HepG2 (cell line): ENCODE data around the gene NFS1. TPM values are rescaled to one million over a fixed set of nuclear protein-coding genes. Genes with fewer than 3 reads are reported as not detected.

ENCODE experiments used
- ATF7-NPFF ChIP-seq: sonication (generic); formaldehyde crosslinking; IDR thresholded peaks from 2 replicates; pipeline ENCODE4 v1.8.1; 2023; ENCODE audit warnings: mild to moderate bottlenecking, low read depth, missing genetic modification reagents, moderate library complexity
- EED ChIP-seq: sonication (generic); formaldehyde crosslinking; IDR thresholded peaks from 2 replicates; pipeline ENCODE4 v1.5.0; 2020; ENCODE audit warnings: mild to moderate bottlenecking, missing genetic modification reagents
- GPN1 ChIP-seq: sonication (generic); formaldehyde crosslinking; IDR thresholded peaks from 2 replicates; pipeline ENCODE4 v1.5.1; 2020; ENCODE audit warnings: missing genetic modification reagents, borderline replicate concordance
- KMT2B ChIP-seq: IDR thresholded peaks from 2 replicates; pipeline ENCODE4 v1.6.1; 2016; ENCODE audit warnings: missing genetic modification reagents, missing compliant biosample characterization
- MTA1 ChIP-seq: sonication (generic); formaldehyde crosslinking; IDR thresholded peaks from 2 replicates; pipeline ENCODE4 v1.4.0; 2020; ENCODE audit warnings: missing genetic modification reagents, mild to moderate bottlenecking, borderline replicate concordance
- NAIF1 ChIP-seq: sonication (generic); formaldehyde crosslinking; IDR thresholded peaks from 2 replicates; pipeline ENCODE4 v1.5.0; 2020; ENCODE audit warnings: mild to moderate bottlenecking, missing genetic modification reagents, borderline replicate concordance
- NFIB ChIP-seq: sonication (generic); formaldehyde crosslinking; IDR thresholded peaks from 2 replicates; pipeline ENCODE4 v1.9.0; 2021; ENCODE audit warnings: missing genetic modification reagents, mild to moderate bottlenecking, borderline replicate concordance
- NFKBIZ ChIP-seq: IDR thresholded peaks from 2 replicates; pipeline ENCODE4 v1.6.1; 2018; ENCODE audit warnings: missing genetic modification reagents, missing compliant biosample characterization
- NONO ChIP-seq, 2 experiments: fragments of 450-650 bp in 1 of 2; sonication (generic) in 1 of 2; formaldehyde crosslinking in 1 of 2; IDR thresholded peaks in 1 of 2; conservative IDR thresholded peaks in 1 of 2; 2 replicates each; pipeline versions ENCODE4 v1.6.1 to v1.8.0; 2017 to 2022; ENCODE audit warnings: mild to moderate bottlenecking in 1 of 2, missing genetic modification reagents in 1 of 2, moderate library complexity in 1 of 2
- PHF21A ChIP-seq: sonication (generic); formaldehyde crosslinking; IDR thresholded peaks from 2 replicates; pipeline ENCODE4 v1.5.0; 2020; ENCODE audit warnings: mild to moderate bottlenecking, missing genetic modification reagents
- PRMT3 ChIP-seq: sonication (generic); formaldehyde crosslinking; IDR thresholded peaks from 2 replicates; pipeline ENCODE4 v1.8.1; 2022; ENCODE audit warnings: low read depth, mild to moderate bottlenecking, moderate library complexity, missing genetic modification reagents, borderline replicate concordance
- SPEN ChIP-seq: sonication (generic); formaldehyde crosslinking; IDR thresholded peaks from 2 replicates; pipeline ENCODE4 v1.5.1; 2020; ENCODE audit warnings: low read depth, mild to moderate bottlenecking, missing genetic modification reagents
- SRSF1 ChIP-seq: fragments of 200-400 bp; formaldehyde crosslinking; optimal IDR thresholded peaks from 2 replicates; pipeline ENCODE3; 2017; ENCODE audit warnings: mild to moderate bottlenecking, low read depth, low read length, moderate library complexity
- XBP1 ChIP-seq: sonication (generic); formaldehyde crosslinking; IDR thresholded peaks from 2 replicates; pipeline ENCODE4 v1.5.0; 2020; ENCODE audit warnings: missing genetic modification reagents
- ZC3H4 ChIP-seq: sonication (generic); formaldehyde crosslinking; IDR thresholded peaks from 2 replicates; pipeline ENCODE4 v1.4.0; 2020; ENCODE audit warnings: missing genetic modification reagents, borderline replicate concordance
- ZNF232 ChIP-seq: sonication (generic); formaldehyde crosslinking; IDR thresholded peaks from 2 replicates; pipeline ENCODE4 v1.4.0; 2020; ENCODE audit warnings: missing genetic modification reagents, borderline replicate concordance
- ZNF432 ChIP-seq: sonication (generic); formaldehyde crosslinking; IDR thresholded peaks from 2 replicates; pipeline ENCODE4 v1.5.0; 2020; ENCODE audit warnings: missing genetic modification reagents, mild to moderate bottlenecking, borderline replicate concordance
- polyA plus RNA-seq, 8 experiments: library from polyadenylated mRNA; depleted of rRNA in 3 of 8; stranded (reverse) in 7 of 8; unstranded in 1 of 8; fragments of >200 nt; fragmentation: Illumina TruSeq in 4 of 8; extraction: Trizol in 4 of 8; gene quantifications; 2 replicates each; pipeline versions ENCODE4 v1.2.1 to v1.2.3, GENCODE V29; 2011 to 2016; ENCODE audit warnings: low read depth in 4 of 8, missing spikeins in 1 of 8, mixed read lengths in 1 of 8; ENCODE audit not compliant: insufficient read depth in 1 of 8
- total RNA-seq, 5 experiments: library from RNA; depleted of rRNA; stranded (reverse); fragments of >200 nt; fragmentation: Illumina TruSeq; extraction: Trizol; gene quantifications; 2 replicates each; pipeline ENCODE4 v1.2.3, GENCODE V29; 2016; ENCODE audit warnings: low read depth in 1 of 5
- TF ChIP-seq, protein P1 (sequence below): IDR thresholded peaks from 2 replicates; pipeline ENCODE4 v1.4.0; 2020; ENCODE audit warnings: mild to moderate bottlenecking, missing genetic modification reagents
- TF ChIP-seq, protein P2 (sequence below), 2 experiments: IDR thresholded peaks; 2 replicates each; pipeline ENCODE4 v1.6.1; 2011 to 2012; ENCODE audit warnings: low read length in 2 of 2, borderline replicate concordance in 1 of 2, low read depth in 1 of 2, mild to moderate bottlenecking in 1 of 2, moderate library complexity in 1 of 2
- TF ChIP-seq, protein P3 (sequence below): sonication (generic); formaldehyde crosslinking; IDR thresholded peaks from 2 replicates; pipeline ENCODE4 v1.4.0; 2020; ENCODE audit warnings: missing genetic modification reagents, mild to moderate bottlenecking, borderline replicate concordance

The NFS1 gene
- total and polyA plus RNA-seq, 2 of the 13 experiments (the other 11 are each of a cell fraction or from before 2014, with no cell fraction given), result 65.9 to 88.1 TPM

DNA sequence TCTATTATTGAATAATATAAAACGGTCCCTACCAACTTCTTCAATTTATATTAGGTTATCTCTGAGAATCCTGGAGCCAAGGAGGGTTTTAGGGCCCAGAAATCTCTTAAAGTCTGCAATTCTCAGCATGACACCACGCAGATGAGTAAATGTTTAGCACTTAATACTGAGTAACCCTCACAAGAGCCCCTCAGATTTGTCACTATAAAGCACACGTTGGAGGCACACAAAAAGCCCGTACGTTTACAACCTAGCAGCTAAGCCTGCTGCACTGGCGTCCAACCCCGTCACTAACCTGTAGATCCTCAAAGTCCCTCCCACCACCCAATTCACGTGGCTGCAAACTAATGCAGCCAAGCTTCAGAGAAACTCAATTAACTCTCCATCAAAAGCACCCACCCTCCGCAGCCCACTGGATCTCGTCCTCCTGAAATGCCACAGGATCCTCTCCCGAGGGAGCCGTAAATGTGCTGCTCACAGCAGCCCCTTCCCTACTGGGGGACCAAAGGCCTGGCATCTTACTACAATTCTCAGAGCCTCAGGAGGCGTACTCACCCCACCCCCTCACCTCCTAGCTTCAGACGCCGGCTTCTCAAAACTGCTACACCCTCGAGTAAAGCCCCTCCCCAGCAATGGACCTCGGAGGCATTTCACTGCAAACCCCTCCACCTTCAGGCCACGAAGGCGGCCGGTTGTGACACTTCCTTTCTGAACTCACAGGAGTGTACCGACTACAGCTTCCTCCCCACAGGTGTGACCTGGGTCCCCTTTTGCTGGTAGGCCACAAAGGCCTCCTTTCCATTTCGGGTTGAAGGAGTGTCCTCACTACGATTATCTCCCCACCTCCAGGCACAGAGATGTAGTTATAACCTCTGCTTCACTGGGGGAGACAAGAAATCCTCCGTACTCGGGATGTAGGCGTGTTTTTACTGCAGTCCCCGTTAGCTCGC is 35.4 kb downstream of the NFS1 start (continued):
- TF ChIP-seq NONO (IDR thresholded peaks at IDR 0.05) (no peak), NONO (CRISPR knock-in tag; conservative IDR thresholded peaks at IDR 0.05) (no peak), XBP1 (no peak), SPEN (CRISPR knock-in tag) (no peak), MTA1 (no peak), EED (no peak), PRMT3 (CRISPR knock-in tag) (no peak), ZNF432 (CRISPR knock-in tag) (no peak), SRSF1 (no peak), NFKBIZ (CRISPR knock-in tag) (no peak), NFIB (no peak), PHF21A (no peak), GPN1 (CRISPR knock-in tag) (no peak), ZC3H4 (CRISPR knock-in tag) (peak; percentile 94), NAIF1 (CRISPR knock-in tag) (0 out of 2 replicates have a peak, but pooled peaks have one; percentile 9), ATF7-NPFF (no peak), ZNF232 (CRISPR knock-in tag) (no peak), KMT2B (CRISPR knock-in tag) (no peak)
- TF ChIP-seq, protein P1, sequence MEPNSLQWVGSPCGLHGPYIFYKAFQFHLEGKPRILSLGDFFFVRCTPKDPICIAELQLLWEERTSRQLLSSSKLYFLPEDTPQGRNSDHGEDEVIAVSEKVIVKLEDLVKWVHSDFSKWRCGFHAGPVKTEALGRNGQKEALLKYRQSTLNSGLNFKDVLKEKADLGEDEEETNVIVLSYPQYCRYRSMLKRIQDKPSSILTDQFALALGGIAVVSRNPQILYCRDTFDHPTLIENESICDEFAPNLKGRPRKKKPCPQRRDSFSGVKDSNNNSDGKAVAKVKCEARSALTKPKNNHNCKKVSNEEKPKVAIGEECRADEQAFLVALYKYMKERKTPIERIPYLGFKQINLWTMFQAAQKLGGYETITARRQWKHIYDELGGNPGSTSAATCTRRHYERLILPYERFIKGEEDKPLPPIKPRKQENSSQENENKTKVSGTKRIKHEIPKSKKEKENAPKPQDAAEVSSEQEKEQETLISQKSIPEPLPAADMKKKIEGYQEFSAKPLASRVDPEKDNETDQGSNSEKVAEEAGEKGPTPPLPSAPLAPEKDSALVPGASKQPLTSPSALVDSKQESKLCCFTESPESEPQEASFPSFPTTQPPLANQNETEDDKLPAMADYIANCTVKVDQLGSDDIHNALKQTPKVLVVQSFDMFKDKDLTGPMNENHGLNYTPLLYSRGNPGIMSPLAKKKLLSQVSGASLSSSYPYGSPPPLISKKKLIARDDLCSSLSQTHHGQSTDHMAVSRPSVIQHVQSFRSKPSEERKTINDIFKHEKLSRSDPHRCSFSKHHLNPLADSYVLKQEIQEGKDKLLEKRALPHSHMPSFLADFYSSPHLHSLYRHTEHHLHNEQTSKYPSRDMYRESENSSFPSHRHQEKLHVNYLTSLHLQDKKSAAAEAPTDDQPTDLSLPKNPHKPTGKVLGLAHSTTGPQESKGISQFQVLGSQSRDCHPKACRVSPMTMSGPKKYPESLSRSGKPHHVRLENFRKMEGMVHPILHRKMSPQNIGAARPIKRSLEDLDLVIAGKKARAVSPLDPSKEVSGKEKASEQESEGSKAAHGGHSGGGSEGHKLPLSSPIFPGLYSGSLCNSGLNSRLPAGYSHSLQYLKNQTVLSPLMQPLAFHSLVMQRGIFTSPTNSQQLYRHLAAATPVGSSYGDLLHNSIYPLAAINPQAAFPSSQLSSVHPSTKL, result no peak
- TF ChIP-seq, protein P2, sequence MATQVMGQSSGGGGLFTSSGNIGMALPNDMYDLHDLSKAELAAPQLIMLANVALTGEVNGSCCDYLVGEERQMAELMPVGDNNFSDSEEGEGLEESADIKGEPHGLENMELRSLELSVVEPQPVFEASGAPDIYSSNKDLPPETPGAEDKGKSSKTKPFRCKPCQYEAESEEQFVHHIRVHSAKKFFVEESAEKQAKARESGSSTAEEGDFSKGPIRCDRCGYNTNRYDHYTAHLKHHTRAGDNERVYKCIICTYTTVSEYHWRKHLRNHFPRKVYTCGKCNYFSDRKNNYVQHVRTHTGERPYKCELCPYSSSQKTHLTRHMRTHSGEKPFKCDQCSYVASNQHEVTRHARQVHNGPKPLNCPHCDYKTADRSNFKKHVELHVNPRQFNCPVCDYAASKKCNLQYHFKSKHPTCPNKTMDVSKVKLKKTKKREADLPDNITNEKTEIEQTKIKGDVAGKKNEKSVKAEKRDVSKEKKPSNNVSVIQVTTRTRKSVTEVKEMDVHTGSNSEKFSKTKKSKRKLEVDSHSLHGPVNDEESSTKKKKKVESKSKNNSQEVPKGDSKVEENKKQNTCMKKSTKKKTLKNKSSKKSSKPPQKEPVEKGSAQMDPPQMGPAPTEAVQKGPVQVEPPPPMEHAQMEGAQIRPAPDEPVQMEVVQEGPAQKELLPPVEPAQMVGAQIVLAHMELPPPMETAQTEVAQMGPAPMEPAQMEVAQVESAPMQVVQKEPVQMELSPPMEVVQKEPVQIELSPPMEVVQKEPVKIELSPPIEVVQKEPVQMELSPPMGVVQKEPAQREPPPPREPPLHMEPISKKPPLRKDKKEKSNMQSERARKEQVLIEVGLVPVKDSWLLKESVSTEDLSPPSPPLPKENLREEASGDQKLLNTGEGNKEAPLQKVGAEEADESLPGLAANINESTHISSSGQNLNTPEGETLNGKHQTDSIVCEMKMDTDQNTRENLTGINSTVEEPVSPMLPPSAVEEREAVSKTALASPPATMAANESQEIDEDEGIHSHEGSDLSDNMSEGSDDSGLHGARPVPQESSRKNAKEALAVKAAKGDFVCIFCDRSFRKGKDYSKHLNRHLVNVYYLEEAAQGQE (IDR thresholded peaks at IDR 0.05; ENCODE audit: borderline replicate concordance in 1 of 2, low read depth in 1 of 2, low read length in 2 of 2), result no peak
- TF ChIP-seq, protein P3, sequence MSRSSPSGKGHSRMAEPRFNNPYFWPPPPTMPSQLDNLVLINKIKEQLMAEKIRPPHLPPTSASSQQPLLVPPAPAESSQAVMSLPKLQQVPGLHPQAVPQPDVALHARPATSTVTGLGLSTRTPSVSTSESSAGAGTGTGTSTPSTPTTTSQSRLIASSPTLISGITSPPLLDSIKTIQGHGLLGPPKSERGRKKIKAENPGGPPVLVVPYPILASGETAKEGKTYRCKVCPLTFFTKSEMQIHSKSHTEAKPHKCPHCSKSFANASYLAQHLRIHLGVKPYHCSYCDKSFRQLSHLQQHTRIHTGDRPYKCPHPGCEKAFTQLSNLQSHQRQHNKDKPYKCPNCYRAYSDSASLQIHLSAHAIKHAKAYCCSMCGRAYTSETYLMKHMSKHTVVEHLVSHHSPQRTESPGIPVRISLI (CRISPR knock-in tag), result no peak
